Hepatocyte (in vitro differentiated cells): ENCODE data around the gene RBM38. TPM values are rescaled to one million over a fixed set of nuclear protein-coding genes. Genes with fewer than 3 reads are reported as not detected.

Source experiments
- DNase-seq: peaks from one replicate; pipeline ENCODE4 v3.0.0-alpha.2; 2016; ENCODE audit warnings: low spot score
- H2AFZ ChIP-seq: fragments of 200-600 bp; sonication (generic); 2 replicates; pipeline ENCODE4 v1.6.0; 2016; ENCODE audit warnings: antibody characterized with exemption, mild to moderate bottlenecking
- H3K27ac ChIP-seq: fragments of 200-600 bp; sonication (generic); 2 replicates; pipeline ENCODE4 v1.5.1; 2016; ENCODE audit warnings: mild to moderate bottlenecking
- H3K27me3 ChIP-seq: fragments of 200-600 bp; sonication (generic); 2 replicates; pipeline ENCODE4 v1.6.1; 2016
- H3K36me3 ChIP-seq: fragments of 200-600 bp; sonication (generic); replicated peaks from 2 replicates; pipeline ENCODE4 v1.5.1; 2016; ENCODE audit warnings: low read depth; ENCODE audit not compliant: insufficient read depth
- H3K4me1 ChIP-seq: fragments of 200-600 bp; sonication (generic); 2 replicates; pipeline ENCODE4 v1.5.1; 2016; ENCODE audit warnings: mild to moderate bottlenecking, moderate library complexity; ENCODE audit not compliant: insufficient read depth
- H3K4me2 ChIP-seq: fragments of 200-600 bp; sonication (generic); 2 replicates; pipeline ENCODE4 v1.6.0; 2016
- H3K4me3 ChIP-seq: fragments of 200-600 bp; sonication (generic); 2 replicates; pipeline ENCODE4 v1.5.1; 2016; ENCODE audit warnings: mild to moderate bottlenecking
- H3K79me2 ChIP-seq: fragments of 200-600 bp; sonication (generic); 2 replicates; pipeline ENCODE4 v1.6.0; 2017; ENCODE audit warnings: mild to moderate bottlenecking
- H3K9me2 ChIP-seq: fragments of 200-600 bp; sonication (generic); replicated peaks from 2 replicates; pipeline ENCODE4 v1.6.0; 2017; ENCODE audit warnings: mild to moderate bottlenecking; ENCODE audit not compliant: insufficient read depth
- H3K9me3 ChIP-seq: fragments of 200-600 bp; sonication (generic); 2 replicates; pipeline ENCODE4 v1.5.1; 2016; ENCODE audit warnings: low read depth, mild to moderate bottlenecking
- H4K20me1 ChIP-seq: fragments of 200-600 bp; sonication (generic); 2 replicates; pipeline ENCODE4 v1.6.0; 2016; ENCODE audit warnings: mild to moderate bottlenecking; ENCODE audit not compliant: insufficient read depth, poor library complexity, severe bottlenecking
- EZH2 ChIP-seq: fragments of 200-600 bp; sonication (generic); IDR thresholded peaks from 2 replicates; pipeline ENCODE4 v1.6.1; 2016; ENCODE audit warnings: antibody characterized with exemption, mild to moderate bottlenecking, borderline replicate concordance
- EZH2phosphoT487 ChIP-seq: fragments of 200-600 bp; sonication (generic); IDR thresholded peaks from one replicate; pipeline ENCODE4 v1.6.1; 2018; ENCODE audit warnings: antibody characterized with exemption, mild to moderate bottlenecking, low read depth, moderate library complexity; ENCODE audit not compliant: unreplicated experiment, severe bottlenecking
- WGBS: methylation state at CpG from one replicate; pipeline ENCODE4 v1.1.6; 2016; ENCODE audit warnings: low lambda C conversion rate; ENCODE audit errors: missing lambda C conversion rate; 5-methylcytosine and 5-hydroxymethylcytosine counted together
- polyA plus RNA-seq: library from polyadenylated mRNA; unstranded; fragments of >200 nt; fragmentation: Nextera tagmentation; extraction: Ambion mirVana; gene quantifications from 2 replicates; pipeline ENCODE4 v1.2.1, GENCODE V29; 2016
- total RNA-seq: library from RNA; depleted of rRNA; stranded (reverse); fragments of >200 nt; gene quantifications from 2 replicates; pipeline ENCODE4 v1.2.3, GENCODE V29; 2014
- TF ChIP-seq, protein P1 (sequence below): fragments of 200-600 bp; sonication (generic); IDR thresholded peaks from 2 replicates; pipeline ENCODE4 v1.5.1; 2016; ENCODE audit warnings: antibody characterized with exemption, mild to moderate bottlenecking; ENCODE audit not compliant: poor library complexity

Gene RBM38
- total and polyA plus RNA-seq, 2 experiments from 2014 or later = 16.1 to 19.6 TPM

DNA sequence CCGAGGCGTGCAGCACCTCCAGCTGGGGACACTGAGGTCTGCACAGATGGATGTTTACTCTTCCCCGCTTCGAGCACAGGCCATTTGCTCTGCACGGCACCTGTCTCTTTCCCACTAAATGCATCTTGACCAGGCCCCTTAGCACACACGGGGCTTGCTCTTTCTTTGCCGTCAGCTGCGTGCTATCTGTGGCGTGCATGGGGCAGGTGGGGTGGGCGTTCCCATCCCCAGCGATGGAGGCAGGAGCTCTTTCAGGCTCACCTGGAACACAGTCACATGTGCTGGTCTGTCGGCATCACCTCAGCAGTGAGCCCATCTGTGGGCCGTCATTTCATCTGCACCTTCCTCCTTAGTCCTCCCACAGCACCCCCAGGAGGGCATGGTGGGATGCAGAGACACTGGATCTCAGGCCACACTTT lies 35.1 kb downstream of the RBM38 start:
- H2AFZ ChIP-seq = no peak overlapping the region
- H4K20me1 ChIP-seq = no peaks in the 10 kb centered on the region
- no peaks in the 10 kb centered on the region for H3K27me3 ChIP-seq
- WGBS = 78% methylated on average over 13 of the region's 13 CpGs
- no peaks in the 10 kb centered on the region for H3K79me2 ChIP-seq
- no peaks in the 10 kb centered on the region for H3K9me3 ChIP-seq
- no peak for DNase-seq
- H3K9me2 ChIP-seq = no peaks in the 10 kb centered on the region
- H3K4me2 ChIP-seq = no peak overlapping the region
- no peak overlapping the region for H3K4me3 ChIP-seq
- H3K36me3 ChIP-seq = no peaks in the 10 kb centered on the region
- H3K27ac ChIP-seq = no peak overlapping the region
- no peaks in the 10 kb centered on the region for H3K4me1 ChIP-seq
- no peak for TF ChIP-seq EZH2
- TF ChIP-seq, protein P1, sequence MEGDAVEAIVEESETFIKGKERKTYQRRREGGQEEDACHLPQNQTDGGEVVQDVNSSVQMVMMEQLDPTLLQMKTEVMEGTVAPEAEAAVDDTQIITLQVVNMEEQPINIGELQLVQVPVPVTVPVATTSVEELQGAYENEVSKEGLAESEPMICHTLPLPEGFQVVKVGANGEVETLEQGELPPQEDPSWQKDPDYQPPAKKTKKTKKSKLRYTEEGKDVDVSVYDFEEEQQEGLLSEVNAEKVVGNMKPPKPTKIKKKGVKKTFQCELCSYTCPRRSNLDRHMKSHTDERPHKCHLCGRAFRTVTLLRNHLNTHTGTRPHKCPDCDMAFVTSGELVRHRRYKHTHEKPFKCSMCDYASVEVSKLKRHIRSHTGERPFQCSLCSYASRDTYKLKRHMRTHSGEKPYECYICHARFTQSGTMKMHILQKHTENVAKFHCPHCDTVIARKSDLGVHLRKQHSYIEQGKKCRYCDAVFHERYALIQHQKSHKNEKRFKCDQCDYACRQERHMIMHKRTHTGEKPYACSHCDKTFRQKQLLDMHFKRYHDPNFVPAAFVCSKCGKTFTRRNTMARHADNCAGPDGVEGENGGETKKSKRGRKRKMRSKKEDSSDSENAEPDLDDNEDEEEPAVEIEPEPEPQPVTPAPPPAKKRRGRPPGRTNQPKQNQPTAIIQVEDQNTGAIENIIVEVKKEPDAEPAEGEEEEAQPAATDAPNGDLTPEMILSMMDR = no peak
- no peak for TF ChIP-seq EZH2phosphoT487

GRCh38 chr20:57426831-57427230 lies 35.6 kb downstream of the RBM38 start:
- H4K20me1 ChIP-seq = no peaks in the 10 kb centered on the region
- no peaks in the 10 kb centered on the region for H3K4me1 ChIP-seq
- H3K9me3 ChIP-seq = no peaks in the 10 kb centered on the region
- no peak overlapping the region for H3K4me2 ChIP-seq
- DNase-seq = no peak
- H3K27ac ChIP-seq = no peak overlapping the region
- TF ChIP-seq EZH2phosphoT487 (no peak), EZH2 (no peak)
- TF ChIP-seq, protein P1 = no peak
- H3K36me3 ChIP-seq = no peaks in the 10 kb centered on the region
- H2AFZ ChIP-seq = no peak overlapping the region
- H3K27me3 ChIP-seq = no peaks in the 10 kb centered on the region
- no peak overlapping the region for H3K4me3 ChIP-seq
- H3K9me2 ChIP-seq = no peaks in the 10 kb centered on the region
- WGBS = 92% methylated on average over 7 of the region's 7 CpGs
- H3K79me2 ChIP-seq = no peaks in the 10 kb centered on the region

DNA sequence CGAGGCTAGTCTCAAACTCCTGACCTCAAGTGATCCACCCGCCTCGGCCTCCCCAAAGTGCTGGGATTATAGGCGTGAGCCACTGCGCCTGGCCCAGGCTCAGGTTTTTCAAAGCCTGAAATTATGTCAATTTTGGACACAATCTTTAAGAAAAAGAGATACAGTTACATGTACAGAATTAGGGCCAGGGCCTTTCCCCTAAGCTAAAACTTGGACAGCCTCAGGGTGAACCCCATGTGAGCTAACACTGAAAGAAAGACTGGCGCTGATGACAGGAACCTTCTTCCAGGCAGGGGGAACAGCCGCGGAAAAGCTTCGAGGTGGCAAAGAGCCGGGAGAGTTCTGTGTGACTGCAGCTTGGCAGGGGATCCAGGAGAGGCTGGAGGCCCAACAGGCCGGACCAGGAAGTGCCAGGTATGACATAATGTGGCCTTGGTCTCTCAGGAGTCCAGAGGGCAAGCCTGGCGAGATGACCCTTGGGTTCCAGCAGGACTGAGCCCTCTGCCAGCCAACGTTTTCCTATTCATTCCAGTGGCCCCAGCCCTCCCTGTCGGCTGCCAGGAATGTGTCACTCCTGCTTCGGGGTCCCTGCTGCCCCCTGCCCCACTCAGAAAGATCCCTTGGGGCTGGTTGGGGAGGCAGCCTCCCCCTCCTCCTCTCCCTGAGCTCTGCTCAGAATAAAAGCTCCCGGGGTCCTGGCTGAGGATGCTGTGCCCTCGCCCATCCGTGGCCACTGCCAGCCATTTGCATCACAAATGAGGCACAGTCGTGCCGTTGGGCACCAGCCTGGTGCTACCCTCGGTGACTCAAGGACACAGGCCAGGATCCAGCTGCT lies 37.3 kb downstream of the RBM38 start:
- Histone ChIP-seq H3K36me3 (no peaks in the 10 kb centered on the region), H3K4me3 (no peak overlapping the region), H3K9me2 (no peaks in the 10 kb centered on the region), H3K27ac (no peak overlapping the region), H3K4me1 (no peaks in the 10 kb centered on the region), H3K79me2 (no peaks in the 10 kb centered on the region), H3K9me3 (no peaks in the 10 kb centered on the region), H4K20me1 (no peaks in the 10 kb centered on the region), H2AFZ (no peak overlapping the region), H3K4me2 (no peak overlapping the region), H3K27me3 (no peaks in the 10 kb centered on the region)
- 85% methylated on average over 18 of the region's 21 CpGs for WGBS
- no peak for DNase-seq
- TF ChIP-seq, protein P1 = no peak
- TF ChIP-seq EZH2 (no peak), EZH2phosphoT487 (no peak)
